Upper lobe of right lung (tissue), 1 donor: ENCODE results near the gene ZBTB45. TPM values are rescaled to one million over a fixed set of nuclear protein-coding genes. Genes with fewer than 3 reads are reported as not detected.

Source experiments
- ATAC-seq: fragments of 200-7000 bp; cut with Tn5 transposase; one replicate; pipeline ENCODE4 v1.9.1; 2020; ENCODE audit warnings: mild to moderate bottlenecking, moderate library complexity
- DNase-seq: peaks from one replicate; pipeline ENCODE4 v3.0.0-alpha.2; 2020
- H3K27ac ChIP-seq: fragments of 200-600 bp; one replicate; pipeline ENCODE4 v1.8.0; 2022
- H3K27me3 ChIP-seq: fragments of 200-600 bp; one replicate; pipeline ENCODE4 v1.8.0; 2022; ENCODE audit warnings: mild to moderate bottlenecking
- H3K36me3 ChIP-seq: fragments of 200-600 bp; one replicate; pipeline ENCODE4 v1.8.0; 2022
- H3K4me1 ChIP-seq: fragments of 200-600 bp; one replicate; pipeline ENCODE4 v1.8.0; 2022
- H3K4me3 ChIP-seq: fragments of 200-600 bp; one replicate; pipeline ENCODE4 v1.8.0; 2022; ENCODE audit warnings: mild to moderate bottlenecking
- H3K9me3 ChIP-seq: fragments of 200-600 bp; one replicate; pipeline ENCODE4 v1.8.0; 2022
- intact Hi-C: fragments of 100-400 bp; cut with DNase I; formaldehyde crosslinking; loops from one replicate; pipeline ENCODE4 v1.11.0; 2022
- total RNA-seq: library from RNA; stranded (reverse); fragmentation: NEBNext Ultra II Directional; extraction: Animal tissue kit (Norgen Biotek cat#: 25700); gene quantifications from one replicate; pipeline ENCODE4 v1.2.1, GENCODE V29; 2021
- TF ChIP-seq, protein P1 (sequence below): fragments of 200-600 bp; IDR thresholded peaks from one replicate; pipeline ENCODE4 v1.8.0; 2022; ENCODE audit warnings: antibody characterized with exemption
- donor health status: DM: no; HTN: yes; CAD: no; lungs with severe emphysema.

ZBTB45 gene
- total RNA-seq, 1 donor from 2014 or later: 14.1 TPM

DNA sequence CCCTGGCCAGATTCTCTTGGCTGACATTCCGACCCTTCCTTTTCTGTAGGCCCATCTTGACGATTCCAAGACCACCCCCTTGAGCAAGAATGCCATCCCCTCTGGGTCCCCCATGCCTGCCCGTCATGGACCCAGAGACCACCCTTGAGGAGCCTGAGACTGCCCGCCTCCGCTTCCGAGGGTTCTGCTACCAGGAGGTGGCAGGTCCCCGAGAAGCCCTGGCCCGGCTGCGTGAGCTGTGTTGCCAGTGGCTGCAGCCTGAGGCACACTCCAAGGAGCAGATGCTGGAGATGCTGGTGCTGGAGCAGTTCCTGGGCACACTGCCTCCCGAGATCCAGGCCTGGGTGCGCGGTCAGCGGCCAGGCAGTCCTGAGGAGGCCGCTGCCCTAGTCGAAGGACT lies 42.5 kb downstream of the ZBTB45 start:
- intact Hi-C loops: no loop called here
- TF ChIP-seq, protein P1, sequence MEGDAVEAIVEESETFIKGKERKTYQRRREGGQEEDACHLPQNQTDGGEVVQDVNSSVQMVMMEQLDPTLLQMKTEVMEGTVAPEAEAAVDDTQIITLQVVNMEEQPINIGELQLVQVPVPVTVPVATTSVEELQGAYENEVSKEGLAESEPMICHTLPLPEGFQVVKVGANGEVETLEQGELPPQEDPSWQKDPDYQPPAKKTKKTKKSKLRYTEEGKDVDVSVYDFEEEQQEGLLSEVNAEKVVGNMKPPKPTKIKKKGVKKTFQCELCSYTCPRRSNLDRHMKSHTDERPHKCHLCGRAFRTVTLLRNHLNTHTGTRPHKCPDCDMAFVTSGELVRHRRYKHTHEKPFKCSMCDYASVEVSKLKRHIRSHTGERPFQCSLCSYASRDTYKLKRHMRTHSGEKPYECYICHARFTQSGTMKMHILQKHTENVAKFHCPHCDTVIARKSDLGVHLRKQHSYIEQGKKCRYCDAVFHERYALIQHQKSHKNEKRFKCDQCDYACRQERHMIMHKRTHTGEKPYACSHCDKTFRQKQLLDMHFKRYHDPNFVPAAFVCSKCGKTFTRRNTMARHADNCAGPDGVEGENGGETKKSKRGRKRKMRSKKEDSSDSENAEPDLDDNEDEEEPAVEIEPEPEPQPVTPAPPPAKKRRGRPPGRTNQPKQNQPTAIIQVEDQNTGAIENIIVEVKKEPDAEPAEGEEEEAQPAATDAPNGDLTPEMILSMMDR: no peak
- no peak overlapping the region for H3K4me3 ChIP-seq
- no peaks in the 10 kb centered on the region for H3K9me3 ChIP-seq
- no peaks in the 10 kb centered on the region for H3K27me3 ChIP-seq
- no peak for DNase-seq
- no peak for ATAC-seq
- H3K27ac ChIP-seq: peak overlapping the region; percentile 94
- H3K4me1 ChIP-seq: peaks cover 15% of the 10 kb centered on the region
- H3K36me3 ChIP-seq: peaks cover 26% of the 10 kb centered on the region

DNA sequence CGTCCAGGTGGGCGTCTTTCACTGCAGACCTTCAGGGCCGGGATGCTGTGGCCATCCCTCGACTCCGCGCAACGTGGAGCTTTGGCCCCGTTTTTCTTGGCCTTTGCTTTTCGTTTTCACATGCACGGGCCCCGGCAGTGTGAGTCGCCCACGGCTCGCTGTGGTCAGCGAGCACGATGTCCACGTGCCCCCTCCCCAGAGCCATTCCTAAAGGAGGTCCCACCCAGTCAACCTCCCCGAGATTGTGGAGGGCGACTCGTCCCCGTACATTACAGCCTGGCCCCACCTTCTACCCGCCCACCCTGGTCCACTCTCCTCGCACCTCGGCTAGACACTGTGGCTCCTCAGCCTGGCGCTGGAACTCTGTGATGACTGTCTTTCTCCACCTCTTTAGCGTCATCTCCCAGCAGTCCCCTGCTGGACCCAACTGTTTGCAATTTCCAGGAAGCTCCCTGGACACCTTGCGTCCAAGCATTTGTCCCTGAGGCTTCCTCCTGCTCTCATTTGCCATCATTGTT lies 43.1 kb downstream of the ZBTB45 start:
- Histone ChIP-seq H3K9me3 (no peaks in the 10 kb centered on the region), H3K4me1 (peaks cover 15% of the 10 kb centered on the region), H3K27ac (peak overlapping the region; percentile 94), H3K27me3 (no peaks in the 10 kb centered on the region), H3K4me3 (peak overlapping the region; percentile 71), H3K36me3 (peaks cover 32% of the 10 kb centered on the region)
- intact Hi-C loops: no loop called here
- TF ChIP-seq, protein P1: no peak
- DNase-seq (no peak), ATAC-seq (no peak)

DNA sequence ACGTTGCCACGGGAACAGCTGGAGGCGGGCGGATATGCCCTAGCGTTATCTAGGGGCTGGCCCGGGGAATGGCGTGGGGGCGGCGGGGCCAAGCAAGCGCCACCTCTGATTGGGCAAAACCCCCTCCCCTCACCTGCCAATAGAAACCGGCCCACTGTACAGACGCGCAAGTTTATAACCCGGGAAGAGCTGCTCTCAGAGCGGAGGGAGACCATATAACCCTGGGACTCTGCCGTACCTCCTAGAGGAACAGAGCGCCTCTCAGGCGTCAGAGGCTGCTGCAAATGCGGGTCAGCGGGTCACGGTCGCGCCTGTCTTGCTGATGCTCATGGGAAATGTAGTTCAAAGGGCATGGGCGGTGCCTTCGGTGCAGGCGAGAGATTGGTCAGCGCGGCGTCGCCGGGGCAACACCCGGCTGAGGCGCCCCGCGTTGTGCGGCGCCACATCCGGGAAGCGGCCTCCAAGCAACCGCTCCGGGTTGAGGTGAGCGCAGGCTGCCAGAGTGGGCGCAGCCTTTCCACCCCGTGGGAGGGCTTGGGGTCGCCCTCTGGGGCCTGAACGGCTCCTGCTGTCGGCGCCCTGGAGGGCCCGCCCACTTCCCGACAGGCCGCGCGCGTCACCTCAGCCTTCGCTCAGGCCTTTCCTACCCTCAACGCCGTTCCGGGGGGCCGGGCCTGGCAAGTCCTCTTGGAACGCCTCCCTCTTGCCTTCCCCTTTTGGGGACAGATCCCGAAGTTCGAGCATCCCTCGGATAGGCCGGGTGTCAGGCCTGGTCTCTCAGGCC lies 43.7 kb downstream of the ZBTB45 start, which contains the start of gene ZNF446:
TSS of gene ZNF446 (plus strand) at position 639 of the 784 bp plus-strand sequence. CDS start 867 bp downstream, outside the sequence.
- H3K4me1 ChIP-seq: peaks cover 15% of the 10 kb centered on the region
- intact Hi-C loops: no loop called here
- no peaks in the 10 kb centered on the region for H3K9me3 ChIP-seq
- peaks cover 28% of the 10 kb centered on the region for H3K36me3 ChIP-seq
- H3K27me3 ChIP-seq: no peaks in the 10 kb centered on the region
- peak within 1 kb of the TSS; percentile 94 for H3K27ac ChIP-seq
- ATAC-seq (peak; percentile 94), DNase-seq (peak; percentile 97)
- peak within 1 kb of the TSS; percentile 71 for H3K4me3 ChIP-seq
- TF ChIP-seq, protein P1: peak; percentile 18

DNA sequence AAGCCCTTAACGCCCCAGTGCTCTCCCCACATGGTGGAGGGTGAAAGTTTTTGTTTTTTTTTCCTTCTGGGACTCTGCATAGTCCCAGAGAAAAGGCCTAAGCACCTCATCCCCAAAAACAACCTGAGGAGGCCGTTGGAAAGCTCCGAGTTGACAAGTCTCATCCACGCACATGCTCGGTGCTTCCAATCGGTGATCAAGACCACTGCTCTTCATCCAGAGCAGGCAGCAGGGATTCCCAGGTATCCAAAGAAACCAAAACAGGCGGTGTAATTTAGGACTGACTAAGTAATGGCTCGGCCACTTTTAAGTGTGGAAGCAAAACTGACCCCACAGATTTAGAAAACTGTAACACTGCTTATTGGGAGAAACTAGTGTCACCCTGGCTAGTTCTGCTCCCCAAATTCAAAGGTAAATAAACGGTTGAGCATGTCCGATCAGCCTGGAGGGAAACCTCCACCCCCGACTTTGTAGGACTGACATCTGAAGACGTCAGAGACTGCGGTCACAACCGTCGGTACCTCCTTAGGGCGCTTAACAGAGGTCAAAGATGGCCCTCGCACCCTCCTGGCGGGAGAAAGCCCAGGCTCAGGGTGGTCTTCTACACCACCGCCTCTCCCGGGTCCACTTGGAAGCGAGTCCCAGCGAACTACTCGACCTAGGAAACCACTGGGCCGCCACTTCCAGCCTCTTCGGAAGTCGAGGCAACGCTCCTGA lies 44.5 kb downstream of the ZBTB45 start:
- H3K4me1 ChIP-seq: peaks cover 15% of the 10 kb centered on the region
- H3K27me3 ChIP-seq: no peaks in the 10 kb centered on the region
- TF ChIP-seq, protein P1: no peak
- ATAC-seq: no peak
- H3K36me3 ChIP-seq: peaks cover 23% of the 10 kb centered on the region
- no peaks in the 10 kb centered on the region for H3K9me3 ChIP-seq
- DNase-seq: no peak
- H3K4me3 ChIP-seq: peak overlapping the region; percentile 71
- intact Hi-C loops: no loop called here
- H3K27ac ChIP-seq: peak overlapping the region; percentile 94

DNA sequence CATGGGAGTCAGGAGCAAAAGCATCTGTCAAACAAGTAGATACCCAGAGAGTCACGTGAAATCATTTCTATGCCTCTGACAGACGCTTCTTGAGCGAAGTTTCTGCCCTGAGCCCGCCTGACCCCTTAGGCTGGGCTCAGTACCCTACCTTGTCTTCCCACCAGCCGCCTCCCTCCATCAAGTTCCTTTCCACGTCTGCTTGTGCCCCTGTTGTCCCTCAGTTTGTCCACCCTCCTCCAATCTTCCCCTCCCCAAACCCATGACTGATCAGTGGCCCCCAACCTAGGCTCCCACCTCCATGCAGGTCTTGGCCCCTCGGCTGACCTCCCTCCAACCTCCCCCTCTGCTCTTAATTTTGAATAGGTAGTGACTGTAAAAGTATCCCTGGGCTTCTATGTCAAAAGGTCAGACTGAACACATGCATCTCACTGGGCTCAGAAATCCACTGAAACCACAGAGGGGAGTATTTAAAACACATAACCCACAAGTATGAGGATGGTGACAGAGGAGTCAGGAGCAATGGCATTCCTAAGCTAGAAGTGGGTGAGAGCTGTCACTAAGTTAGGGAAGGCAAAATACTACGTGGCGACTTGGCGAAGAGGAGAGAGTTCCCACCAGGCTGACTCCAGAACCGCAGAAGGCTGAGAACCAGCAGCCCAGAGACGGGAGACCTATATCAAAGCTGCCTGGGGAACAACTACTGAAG lies 45.2 kb downstream of the ZBTB45 start:
- Histone ChIP-seq H3K27me3 (no peaks in the 10 kb centered on the region), H3K36me3 (peaks cover 31% of the 10 kb centered on the region), H3K27ac (peak overlapping the region; percentile 94), H3K4me1 (peaks cover 15% of the 10 kb centered on the region), H3K4me3 (no peak overlapping the region), H3K9me3 (no peaks in the 10 kb centered on the region)
- DNase-seq: no peak
- intact Hi-C loops: no loop called here
- no peak for ATAC-seq
- TF ChIP-seq, protein P1: no peak
